ENCODE data around the gene DPP6.

DNA sequence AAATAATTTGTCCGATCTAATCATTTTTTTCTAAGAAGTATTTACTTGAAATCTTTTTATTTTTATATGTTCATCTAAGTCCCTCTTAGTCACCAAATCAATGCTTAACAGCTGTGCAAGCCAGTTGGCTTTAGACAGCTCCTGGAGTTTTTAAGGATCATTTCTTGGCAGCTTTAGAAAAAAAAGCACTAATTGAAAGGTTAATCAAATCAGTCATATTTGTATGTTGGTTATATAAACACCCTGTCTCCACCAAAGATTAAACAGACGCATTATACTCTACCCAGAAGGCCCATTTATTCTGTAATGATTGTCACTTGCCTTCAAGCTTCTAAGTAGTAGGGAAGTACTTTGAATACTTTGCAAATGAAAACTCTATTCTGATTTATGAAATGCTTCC, 890.5 kb downstream of the DPP6 start:
- no peak for TF ChIP-seq CTCF (optimal IDR thresholded peaks at IDR 0.05 in 1 of 3, IDR thresholded peaks at IDR 0.05 in 1 of 3, conservative IDR thresholded peaks at IDR 0.05 in 1 of 3; ENCODE audit: extremely low read depth in 1 of 3, insufficient read depth in 2 of 3, low read length in 3 of 3)
- TF ChIP-seq EZH2 (IDR thresholded peaks at IDR 0.05; ENCODE audit: low read length): no peak

Measured in keratinocyte (primary cell).